ENCODE results near the gene KLF15.

- TF ChIP-seq CTCF (conservative IDR thresholded peaks at IDR 0.05; ENCODE audit: low read depth, low read length) = no peak
- TF ChIP-seq EZH2 (IDR thresholded peaks at IDR 0.05; ENCODE audit: borderline replicate concordance, low read depth, low read length, poor library complexity, severe bottlenecking) = no peak
Observed at GRCh38 chr3:126358816-126359181, 1.6 kb upstream of the KLF15 start.

Data from A673 (cell line).